GM21423 (cell line): ENCODE results near the gene CCNG1.

ENCODE experiments used
- ATAC-seq: cut with Tn5 transposase; IDR thresholded peaks from one replicate; pipeline ENCODE4 v1.9.1; 2021; ENCODE audit warnings: mild to moderate bottlenecking, moderate library complexity; ENCODE audit not compliant: unreplicated experiment

CCNG1 gene

GRCh38 chr5:163489055-163489744, 51.8 kb downstream of the CCNG1 start:
- ATAC-seq: no peak

- no peak for ATAC-seq
These were observed 52.3 kb downstream of the CCNG1 start for GRCh38 chr5:163489745-163490075.
